ELR (cell line): Measurements from ENCODE around the gene PCTP.
A peak's percentile ranks its signal among the peaks of the same experiment; 100 is the strongest.

Experiments used
- DNase-seq: peaks from one replicate; pipeline ENCODE4 v3.0.0-alpha.2; 2015; ENCODE audit warnings: low read depth

Gene PCTP

DNA sequence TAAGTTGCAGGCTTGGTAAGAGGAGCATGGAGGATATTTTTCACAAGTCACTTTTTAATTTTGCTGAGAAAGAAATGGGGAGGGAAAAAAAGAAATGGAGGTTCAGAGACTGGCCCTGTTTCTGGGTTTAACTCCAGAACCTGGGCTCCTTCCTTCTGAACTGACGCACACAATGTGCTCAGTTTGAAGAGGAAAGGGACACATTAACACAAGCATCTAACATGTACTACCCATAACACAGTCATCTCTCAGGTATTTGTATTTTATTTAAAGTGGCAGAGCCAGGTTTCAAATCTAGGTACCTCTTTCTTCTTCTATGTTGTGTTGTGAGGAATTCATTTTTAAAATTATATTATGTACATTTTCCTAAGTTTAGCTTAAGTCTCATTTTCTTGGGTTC lies 22.9 kb upstream of the PCTP start:
- DNase-seq = peak; percentile 37

DNA sequence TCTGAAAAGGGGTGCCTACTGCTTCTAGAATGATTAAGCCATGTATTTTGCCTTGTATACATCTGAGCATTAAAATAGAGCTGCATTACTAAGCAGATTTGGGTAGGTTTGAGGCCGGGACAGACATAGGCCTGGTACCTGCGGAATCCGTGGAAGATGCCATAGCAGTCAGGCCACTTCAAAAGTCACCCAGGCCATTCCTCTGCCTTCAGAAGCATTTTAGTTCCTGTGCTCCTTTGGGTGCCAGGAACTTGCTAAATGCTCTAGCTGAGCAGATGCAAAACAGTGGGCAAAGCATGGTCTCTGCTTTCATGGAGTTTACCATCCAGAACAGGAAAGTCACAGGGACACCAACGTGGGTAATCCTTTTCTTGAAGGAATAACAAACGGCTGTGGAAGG lies 22.5 kb upstream of the PCTP start:
- DNase-seq = no peak

DNA sequence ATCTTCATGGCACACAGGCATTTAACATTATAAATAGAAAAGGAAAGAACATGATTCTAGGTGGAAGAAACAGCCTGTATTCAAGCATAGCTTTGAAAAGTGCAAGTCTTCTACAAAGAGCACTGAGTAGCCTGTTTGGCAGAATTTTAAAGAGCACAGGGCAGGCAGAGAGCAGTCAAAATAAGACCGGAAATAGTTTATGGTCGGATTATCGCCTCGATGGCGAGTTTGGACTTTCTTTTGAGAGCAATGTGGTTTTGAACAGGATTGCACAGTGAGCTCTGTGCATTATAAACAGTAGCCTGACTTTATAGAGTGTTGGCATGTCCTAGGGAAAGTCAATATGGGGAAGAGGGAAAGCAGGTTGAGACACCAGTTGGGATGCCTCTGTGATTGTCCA lies 22.0 kb upstream of the PCTP start:
- DNase-seq = no peak

DNA sequence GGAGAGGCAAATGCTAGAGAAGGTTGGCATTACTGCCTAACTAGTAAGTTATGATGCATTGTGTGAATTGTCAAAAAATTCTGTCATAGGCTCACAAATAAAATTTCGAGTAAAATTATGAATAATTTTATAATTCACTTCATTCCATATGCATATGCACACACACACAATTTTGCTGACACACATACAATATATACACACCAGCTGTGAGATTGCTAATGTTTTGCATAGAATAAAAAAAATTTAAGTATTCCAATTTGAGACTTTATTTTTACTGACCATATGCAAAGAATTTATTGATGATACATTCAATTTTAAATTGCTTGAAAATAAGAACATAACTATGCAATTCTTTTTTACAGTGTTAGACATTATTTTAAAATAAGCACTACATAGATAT lies 21.4 kb upstream of the PCTP start:
- no peak for DNase-seq

DNA sequence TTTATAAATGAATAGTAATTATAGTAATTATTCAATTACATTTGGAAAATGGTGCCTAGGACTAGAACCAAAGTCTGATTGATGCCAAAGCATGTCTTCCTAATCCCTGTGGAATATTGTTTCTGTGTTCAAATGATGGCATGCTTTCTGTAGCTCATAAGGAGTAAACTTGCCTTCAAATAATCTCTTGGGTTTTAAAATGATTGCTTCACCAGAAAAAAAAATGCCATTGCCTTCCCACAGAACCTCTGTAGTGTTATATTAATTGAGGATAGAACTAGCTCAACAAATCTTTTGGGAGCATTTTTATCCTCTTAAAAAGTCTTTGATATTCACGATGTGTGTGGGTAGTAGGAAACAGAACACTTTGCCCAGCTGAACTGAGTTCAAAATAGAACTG lies 20.5 kb upstream of the PCTP start:
- DNase-seq = no peak

DNA sequence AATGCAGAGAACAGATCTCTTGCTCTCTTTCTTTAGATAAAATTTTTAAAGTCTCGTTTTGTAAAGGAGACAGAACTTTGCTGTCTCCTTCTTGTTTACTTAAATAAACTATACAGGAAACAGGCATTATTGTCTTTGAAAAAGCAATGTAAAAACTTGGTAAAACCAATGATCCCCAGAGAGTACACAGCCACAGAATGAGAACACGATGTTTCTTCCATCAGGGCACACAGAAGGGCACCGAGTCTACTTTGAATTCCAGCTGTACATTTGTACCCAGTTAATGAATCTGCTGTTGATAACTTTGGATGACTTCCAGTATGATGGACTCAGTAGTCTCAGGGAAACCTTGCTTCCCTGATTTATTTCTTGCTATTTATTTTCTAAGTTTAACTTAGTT lies 20.0 kb upstream of the PCTP start:
- DNase-seq = no peak

DNA sequence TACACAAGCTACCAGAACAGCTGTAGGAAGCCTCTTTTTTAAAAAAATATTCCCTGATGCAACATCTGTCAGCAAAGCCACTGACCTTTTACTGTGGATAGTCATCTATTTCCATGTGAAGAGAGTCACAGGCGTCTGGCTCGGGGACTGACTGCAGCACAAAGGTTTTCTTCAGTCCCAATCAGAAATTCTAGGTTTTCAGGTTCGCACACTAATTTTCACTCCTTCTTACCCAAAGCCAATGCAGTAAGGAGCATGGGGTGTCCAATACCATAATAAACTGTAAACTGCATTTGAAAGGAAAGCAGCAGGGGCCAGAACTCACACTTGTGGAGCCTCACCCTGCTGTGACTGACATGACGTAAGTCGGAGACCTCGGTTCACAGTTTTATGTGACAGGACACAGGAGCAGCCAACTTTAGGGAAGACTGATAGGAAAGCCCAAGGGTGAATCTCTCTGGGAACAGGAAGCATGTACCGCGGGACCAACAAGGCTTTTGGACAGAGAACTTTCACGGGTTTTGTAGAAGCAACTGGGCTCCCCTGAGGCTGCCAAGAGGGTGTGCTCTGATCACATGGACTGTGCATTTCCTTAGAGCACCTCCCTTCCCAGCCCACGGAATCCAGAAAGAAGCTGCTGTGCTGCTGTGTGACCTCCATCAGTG lies 19.1 kb upstream of the PCTP start:
- peak; percentile 17 for DNase-seq

DNA sequence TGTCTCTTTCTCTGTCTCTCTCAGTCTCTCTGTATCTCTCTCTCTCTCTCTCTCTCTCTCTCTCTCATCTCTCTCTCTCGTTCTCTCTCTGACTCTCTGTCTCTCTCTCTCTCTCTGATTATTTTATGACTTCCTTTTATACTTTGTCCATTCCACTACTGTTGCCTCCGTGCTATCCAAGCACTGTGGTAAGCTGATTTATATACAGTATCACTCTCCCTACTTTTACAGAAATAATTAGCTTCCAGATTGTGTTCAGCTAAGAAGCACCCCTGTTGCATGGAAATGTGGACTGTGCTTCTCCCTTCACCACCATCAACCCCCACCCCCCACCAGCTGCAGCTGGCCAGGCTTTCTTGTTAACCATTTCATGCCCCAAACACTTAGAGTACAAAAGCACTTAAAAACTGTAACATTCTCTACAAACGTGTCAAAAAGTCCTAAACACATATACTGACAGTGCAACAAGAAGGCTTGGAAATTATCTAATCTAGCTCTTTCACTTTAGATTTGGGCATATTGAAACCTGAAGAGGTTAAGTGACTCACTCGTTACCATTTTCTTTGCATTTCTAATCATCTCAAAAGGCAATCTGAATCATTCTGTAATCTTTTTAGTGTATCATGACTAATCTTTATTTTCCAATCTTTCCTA lies 16.6 kb upstream of the PCTP start:
- peak; percentile 72 for DNase-seq

DNA sequence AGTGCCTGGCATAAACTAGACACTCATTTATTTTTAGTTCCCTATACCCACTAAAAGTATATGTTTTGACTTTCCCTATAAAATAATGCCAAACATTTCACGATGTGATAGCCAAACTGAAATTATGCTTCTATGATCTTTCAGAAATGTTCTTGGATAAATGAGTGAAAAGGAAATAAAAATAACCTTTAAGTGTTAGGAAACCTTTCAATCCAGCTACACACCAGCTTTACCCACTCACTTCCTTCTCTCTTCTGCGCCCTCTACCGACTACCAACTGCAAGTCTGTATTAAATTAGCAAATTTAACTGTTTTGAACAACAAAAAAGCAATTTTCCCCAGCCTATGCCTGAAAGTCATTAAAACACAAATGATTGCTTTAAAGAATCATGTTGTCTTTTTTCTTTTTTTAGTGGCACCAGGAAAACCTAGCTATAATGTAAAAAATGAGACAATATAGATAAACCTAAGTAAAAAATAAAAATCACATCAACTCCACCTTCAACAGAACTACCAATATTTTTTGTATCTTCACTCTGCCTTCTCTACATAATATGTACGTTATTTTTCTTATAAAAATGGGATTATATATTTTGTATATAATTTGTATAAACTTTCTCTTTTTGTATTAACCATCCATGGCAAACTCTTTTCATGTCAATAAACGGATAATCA lies 15.0 kb upstream of the PCTP start:
- DNase-seq = peak; percentile 70

DNA sequence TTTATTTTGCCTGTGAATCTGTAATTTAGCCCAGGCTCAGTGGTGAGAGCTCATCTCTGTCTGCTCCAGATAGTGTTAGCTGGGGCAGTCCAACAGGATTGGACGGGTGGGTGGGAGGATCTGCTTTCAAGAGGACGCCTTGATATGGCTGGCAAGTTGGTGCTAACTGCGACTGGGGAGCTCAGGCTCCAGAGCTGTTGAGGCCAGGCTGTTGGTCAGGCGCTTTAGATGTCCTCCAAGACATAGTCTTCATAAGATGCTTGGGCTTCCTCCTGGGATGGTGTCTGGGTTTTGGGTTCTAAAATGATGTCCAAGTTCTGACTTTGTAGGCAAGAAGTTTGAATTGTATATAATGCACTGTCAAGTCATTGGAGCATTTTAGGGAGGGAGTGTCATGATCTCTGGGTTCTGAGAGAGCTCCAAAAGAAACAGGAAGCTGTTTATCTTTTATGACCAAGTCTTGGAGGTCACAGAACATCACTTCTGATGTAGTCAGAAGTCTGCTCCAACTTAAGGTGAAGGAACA lies 12.8 kb upstream of the PCTP start:
- DNase-seq = no peak

DNA sequence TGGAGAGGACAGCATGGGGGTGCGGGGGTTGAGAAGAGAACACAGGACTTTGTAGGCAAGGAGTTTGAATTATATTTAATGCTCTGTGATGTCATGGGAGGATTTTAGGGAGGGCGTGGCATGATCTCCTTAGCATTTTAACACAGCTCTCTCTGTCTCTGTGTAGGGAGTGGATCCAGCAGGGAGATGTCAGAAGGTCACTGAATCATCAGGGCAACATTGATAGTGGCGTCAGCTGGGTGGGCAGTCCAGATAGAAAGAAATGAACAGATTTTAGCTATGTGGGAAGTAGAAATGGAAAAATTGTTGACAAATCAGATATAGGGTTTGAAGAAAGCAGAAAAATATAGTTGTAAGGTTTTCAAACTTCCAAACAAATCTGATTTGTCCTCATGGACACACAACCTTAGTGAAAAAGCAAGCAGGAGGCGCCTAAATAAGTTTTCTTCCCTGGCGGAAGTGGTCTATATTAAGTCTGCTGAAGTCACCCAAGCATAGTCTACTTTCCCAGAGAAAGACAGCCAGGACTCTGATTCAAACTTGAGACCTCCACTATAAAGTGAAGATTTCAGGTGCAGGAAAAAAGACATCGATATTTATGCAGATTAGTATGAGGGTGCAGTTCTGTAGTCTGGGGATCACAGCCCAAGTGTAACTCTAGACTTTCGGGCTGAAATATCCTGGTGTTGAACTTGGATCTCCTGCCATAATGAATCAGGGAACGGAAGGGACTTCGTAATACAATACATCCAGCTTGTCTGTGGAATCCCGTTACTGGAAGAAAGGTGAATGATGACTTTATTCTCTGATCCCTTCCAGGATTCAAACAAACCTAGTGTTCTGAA lies 10.1 kb upstream of the PCTP start:
- DNase-seq = no peak

DNA sequence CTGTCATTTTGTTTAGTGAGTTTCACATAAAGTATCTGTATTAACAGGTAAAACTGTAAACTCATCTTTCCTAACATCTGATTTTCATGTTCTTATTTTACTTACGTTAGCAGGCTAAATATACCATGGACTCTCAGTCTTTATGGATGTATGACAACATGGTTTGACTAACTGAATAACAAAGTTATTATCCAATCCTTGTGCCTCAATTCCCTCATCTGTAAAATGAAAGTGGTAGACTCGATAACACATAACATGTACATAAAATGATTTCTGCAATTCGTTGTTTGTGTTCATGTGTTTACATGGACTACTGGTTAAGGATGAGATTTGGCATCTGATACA lies 9.5 kb upstream of the PCTP start:
- DNase-seq = no peak

DNA sequence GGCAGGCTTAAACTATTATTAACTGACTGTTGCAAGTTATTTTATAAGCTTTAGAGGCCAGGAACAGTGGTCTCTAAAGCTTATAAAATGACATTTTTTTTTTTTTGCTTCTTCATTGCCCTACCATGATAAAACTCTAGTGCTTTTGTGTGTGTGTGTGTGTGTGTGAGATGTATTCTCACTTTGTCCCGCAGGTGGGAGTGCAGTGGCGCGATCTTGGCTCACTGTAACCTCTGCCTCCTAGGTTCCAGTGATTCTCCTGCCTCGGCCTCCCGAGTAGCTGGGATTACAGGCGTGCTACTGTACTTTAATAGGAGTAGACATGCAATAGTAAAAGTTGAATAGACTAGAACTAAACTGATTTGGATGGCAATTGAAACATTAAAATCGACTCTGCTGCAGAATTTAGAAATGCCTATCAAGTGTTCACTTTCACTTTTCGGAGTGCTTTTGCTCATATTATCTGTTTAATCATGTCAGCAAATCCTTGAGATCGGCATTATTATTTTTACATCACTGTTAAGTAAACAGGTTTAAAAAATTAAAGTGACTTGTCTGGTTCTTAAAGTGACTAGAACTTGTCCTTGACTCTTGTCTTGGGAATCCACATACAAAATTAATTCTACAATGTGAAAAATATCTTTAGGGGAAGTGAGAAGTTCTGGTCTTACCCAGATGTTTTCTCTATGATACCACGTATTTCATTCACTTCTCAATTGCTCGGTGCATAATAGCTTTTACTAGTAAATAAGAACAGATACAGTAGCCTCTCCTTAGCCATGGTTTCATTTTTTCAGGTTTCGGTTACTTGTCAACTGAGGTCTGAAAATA lies 8.4 kb upstream of the PCTP start:
- no peak for DNase-seq

DNA sequence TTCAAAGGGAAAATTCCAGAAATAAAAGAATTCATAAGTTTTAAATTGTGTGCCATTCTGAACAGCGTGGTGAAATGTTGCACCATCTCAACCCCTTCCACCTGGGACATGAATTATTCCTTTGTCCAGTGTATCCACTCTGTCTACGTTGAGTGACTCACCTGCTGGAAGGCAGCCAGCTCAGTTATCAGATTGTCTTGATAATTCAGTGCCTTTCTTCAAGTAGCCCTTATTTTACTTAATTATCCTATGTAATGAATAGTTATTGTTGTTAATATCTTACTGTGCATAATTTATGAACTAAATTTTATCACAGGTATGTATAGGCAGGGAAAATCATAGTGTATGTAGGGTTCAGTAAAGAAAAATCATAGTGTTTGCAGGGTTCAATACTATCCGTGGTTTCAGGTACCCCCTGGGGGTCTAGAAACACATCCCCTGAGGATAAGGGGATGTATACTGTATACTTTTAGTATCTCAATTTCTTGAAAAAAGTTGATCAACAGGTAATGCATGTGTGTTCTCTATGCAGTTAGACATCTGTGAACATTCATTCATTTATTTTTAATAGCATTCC lies 7.7 kb upstream of the PCTP start:
- peak; percentile 73 for DNase-seq

DNA sequence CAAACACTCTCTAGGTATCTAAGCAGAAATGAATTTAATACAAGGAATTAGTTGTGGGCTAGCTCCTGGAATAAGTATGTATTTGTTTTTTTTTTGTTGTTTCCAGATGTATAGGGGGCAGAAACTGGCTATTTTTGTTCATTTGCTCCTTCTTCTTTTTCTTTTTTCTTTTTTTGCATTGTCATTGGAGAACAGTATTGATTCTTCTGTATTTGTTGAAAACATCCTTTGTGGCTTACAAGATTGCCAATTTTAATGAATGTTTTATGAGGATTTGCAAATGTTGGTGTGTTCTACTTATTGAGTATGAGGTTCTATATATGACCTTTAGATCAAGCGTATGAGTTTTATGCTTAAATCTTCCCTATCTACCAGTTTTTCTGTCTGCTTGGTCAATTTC lies 5.6 kb upstream of the PCTP start:
- no peak for DNase-seq

DNA sequence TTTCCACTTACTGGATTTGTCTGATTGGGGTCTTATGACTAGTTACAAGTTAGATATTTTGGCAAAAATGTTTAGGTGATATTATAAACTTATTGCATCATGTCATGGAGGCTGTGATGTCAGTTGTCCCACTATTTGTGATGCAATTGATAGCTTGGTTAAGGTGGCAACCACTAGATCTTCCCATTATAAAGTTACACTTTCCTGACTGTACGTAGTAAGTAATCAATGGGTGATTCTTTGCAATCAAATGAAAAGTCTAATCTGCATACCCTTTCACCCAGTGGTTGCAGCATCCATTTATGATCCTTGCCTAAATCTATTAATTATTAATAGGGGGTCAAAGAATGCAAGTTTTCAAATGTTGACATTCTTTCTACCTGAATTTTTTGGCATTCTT lies 4.4 kb upstream of the PCTP start:
- no peak for DNase-seq

DNA sequence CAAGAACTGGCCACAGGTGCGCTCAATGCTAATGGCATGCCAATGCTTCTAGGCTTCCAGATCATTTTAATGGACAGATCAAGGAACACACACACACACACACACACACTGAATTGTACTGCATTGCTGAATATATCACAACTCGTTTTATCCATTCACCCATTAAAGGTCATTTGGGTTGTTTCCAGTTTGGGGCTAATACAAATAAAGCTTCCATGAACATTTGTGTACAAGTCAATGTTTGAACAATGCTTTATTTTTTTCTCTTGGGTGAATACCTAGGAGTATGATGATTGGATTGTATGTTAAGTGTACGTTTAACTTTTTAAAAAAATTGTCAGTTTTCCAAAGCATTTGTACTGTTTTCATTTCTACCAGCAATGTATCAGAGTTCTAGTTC lies 3.6 kb upstream of the PCTP start:
- no peak for DNase-seq

DNA sequence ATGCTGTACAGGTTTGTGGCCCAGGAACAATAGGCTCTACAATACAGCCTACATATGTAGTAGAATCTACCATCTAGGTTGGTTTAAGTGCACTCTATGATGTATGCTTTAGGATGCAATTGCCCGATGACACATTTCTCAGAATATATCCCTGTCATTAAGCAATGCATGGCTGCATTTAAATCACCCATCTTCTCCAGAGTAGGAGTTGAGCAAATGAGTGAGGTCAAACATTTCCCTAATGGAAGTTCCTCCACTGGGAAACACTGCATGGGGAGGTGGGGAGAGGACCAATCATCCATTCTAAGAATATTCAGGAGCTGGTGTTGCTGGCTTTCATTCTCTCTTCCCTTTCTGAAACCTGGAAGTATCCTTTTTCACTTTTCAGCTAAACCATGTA lies 2.0 kb upstream of the PCTP start:
- DNase-seq = no peak

DNA sequence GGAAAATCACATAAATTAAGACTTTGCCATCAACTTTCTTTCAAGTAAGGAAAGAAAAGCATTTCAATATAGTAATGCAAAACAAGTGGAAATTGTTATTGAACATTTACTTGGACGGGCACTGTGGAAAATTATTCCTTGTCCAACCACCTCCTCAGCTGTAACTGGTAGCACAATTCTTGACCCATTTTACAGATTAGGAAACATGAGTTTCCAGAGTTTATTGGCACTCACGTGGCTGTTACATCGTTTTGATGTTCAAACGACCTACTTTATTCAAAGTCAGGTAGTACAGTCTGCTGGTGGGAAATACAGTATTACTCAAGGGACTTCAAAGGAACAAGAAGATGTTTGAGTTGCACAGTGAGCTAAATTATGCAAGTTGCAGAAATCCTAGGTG lies 866 bp upstream of the PCTP start:
- DNase-seq = no peak

DNA sequence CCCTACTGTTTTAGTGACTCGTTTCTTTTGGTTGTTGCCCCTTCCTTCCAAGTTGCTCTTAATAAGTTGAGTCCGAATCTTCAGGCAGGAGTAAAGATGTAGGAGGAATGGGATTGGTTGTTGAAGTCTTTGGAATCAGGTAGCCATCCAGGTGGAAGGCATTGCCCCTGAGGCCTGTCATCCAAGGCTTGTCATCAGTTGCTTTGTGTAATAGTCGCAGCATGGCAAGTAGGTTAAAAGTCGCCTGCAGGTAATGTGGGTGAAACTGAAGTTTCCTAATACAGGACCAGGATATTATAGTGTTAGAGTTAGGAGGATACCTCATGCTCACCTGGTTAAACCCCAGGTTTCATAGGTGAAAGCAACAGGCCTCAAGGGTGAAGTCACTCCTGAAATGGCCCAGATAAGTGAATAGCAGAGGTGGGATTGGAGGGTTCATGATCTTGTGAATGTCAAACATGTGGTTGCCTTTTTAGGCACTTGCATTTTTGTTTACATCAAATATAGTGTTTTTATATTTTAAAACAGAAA lies 934 bp downstream of the PCTP start:
- DNase-seq = no peak

DNA sequence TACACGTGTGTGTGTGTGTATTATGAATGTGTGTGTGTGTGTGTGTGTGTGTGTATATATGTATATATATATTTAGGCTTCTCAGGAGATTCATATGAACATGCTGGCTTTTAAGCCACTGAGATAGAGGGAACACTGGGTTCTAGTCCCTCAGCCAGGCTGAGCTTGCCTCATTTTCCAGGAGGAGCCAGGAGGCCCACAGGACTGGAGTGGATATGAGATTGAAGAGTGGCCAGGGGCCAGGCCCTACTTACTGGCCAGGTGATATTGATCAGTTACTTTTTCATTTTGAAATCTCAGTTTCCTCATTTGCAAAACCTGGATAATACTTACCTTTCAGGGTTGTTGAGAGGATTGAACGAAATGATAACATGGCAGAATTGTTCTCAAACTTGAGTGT lies 5.8 kb downstream of the PCTP start:
- no peak for DNase-seq
